ENCODE results near the gene PRR13. TPM values are rescaled to one million over a fixed set of nuclear protein-coding genes. Genes with fewer than 3 reads are reported as not detected.

The PRR13 gene
- total RNA-seq, 4 donors from 2014 or later = 175 to 307 (median 261) TPM

DNA sequence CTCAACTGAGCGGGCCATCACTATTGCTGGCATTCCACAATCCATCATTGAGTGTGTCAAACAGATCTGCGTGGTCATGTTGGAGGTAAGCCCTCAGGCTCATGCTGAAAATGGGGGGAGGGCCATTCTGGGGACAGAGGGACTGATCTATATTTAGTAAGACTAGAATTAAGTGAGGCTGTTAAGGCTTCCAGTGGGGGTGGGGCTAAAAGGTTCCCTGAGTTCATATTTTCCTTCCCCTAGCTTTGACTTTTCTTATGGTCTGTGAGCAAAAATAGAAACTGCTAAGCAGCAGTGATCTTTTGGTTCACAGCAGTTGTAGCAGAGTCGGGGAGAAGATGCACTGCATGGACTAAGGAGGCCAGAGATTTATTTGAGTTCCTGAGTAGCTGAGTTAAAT lies 19.5 kb downstream of the PRR13 start:
- H3K27ac ChIP-seq = no peak overlapping the region
- no peaks in the 10 kb centered on the region for H3K9me3 ChIP-seq
- peaks cover 1 to 98% (median 52%) of the 10 kb centered on the region in 4 donors for H3K36me3 ChIP-seq
- peaks cover 0 to 3% (median 0%) of the 10 kb centered on the region in 4 donors for H3K4me1 ChIP-seq
- in situ Hi-C loops (cut with MboI; ENCODE audit: low pct_ligation_motif_present in 1 of 4, low pct_unique_long_range_greater_than_20kb in 1 of 4, low sequenced_read_pairs in 3 of 4) = no loop called here
- intact Hi-C loops (cut with DNase I; ENCODE audit: low total_unique reads) = no loop called here
- H3K4me3 ChIP-seq = no peak overlapping the region
- H3K27me3 ChIP-seq = no peaks in the 10 kb centered on the region
- TF ChIP-seq POLR2AphosphoS5 (IDR thresholded peaks at IDR 0.05) = no peak
- no peak for TF ChIP-seq POLR2A (IDR thresholded peaks at IDR 0.05)
- TF ChIP-seq EP300 (IDR thresholded peaks at IDR 0.05; ENCODE audit: low read depth) = no peak
- no peak for DNase-seq
- 80 to 100% methylated on average over 1 to 3 of the region's 3 CpGs for WGBS, 2 donors (ENCODE audit: low coverage in 1 of 2)

GRCh38 chr12:53461591-53461990 lies 20.1 kb downstream of the PRR13 start:
- Histone ChIP-seq H3K36me3 (peaks cover 1 to 98% (median 52%) of the 10 kb centered on the region in 4 donors), H3K4me3 (no peak overlapping the region), H3K4me1 (peaks cover 0 to 3% (median 0%) of the 10 kb centered on the region in 4 donors), H3K9me3 (no peaks in the 10 kb centered on the region), H3K27ac (no peak overlapping the region), H3K27me3 (no peaks in the 10 kb centered on the region)
- intact Hi-C loops (cut with DNase I; ENCODE audit: low total_unique reads) = no loop called here
- DNase-seq = no peak
- 86 to 90% methylated on average over 3 to 8 of the region's 8 CpGs for WGBS, 2 donors (ENCODE audit: low coverage in 1 of 2)
- no peak for TF ChIP-seq POLR2A (IDR thresholded peaks at IDR 0.05)
- TF ChIP-seq POLR2AphosphoS5 (IDR thresholded peaks at IDR 0.05) = no peak
- no peak for TF ChIP-seq CTCF (IDR thresholded peaks at IDR 0.05)
- TF ChIP-seq EP300 (IDR thresholded peaks at IDR 0.05; ENCODE audit: low read depth) = no peak
- in situ Hi-C loops (cut with MboI; ENCODE audit: low pct_ligation_motif_present in 1 of 4, low pct_unique_long_range_greater_than_20kb in 1 of 4, low sequenced_read_pairs in 3 of 4) = no loop called here

- Histone ChIP-seq H3K9me3 (no peaks in the 10 kb centered on the region), H3K27ac (no peak overlapping the region), H3K4me1 (peaks cover 0 to 3% (median 0%) of the 10 kb centered on the region in 4 donors), H3K27me3 (no peaks in the 10 kb centered on the region), H3K36me3 (peaks cover 1 to 98% (median 51%) of the 10 kb centered on the region in 4 donors), H3K4me3 (no peak overlapping the region)
- in situ Hi-C loops (cut with MboI; ENCODE audit: low pct_ligation_motif_present in 1 of 4, low pct_unique_long_range_greater_than_20kb in 1 of 4, low sequenced_read_pairs in 3 of 4) = no loop called here
- no peak for DNase-seq
- intact Hi-C loops (cut with DNase I; ENCODE audit: low total_unique reads) = no loop called here
- TF ChIP-seq POLR2AphosphoS5 (IDR thresholded peaks at IDR 0.05) (no peak), EP300 (IDR thresholded peaks at IDR 0.05; ENCODE audit: low read depth) (no peak), CTCF (IDR thresholded peaks at IDR 0.05) (no peak), POLR2A (IDR thresholded peaks at IDR 0.05) (no peak)
- 60 to 69% methylated on average over 2 to 3 of the region's 3 CpGs for WGBS, 2 donors (ENCODE audit: low coverage in 1 of 2)
These were observed 21.4 kb downstream of the PRR13 start for GRCh38 chr12:53462935-53463334.

GRCh38 chr12:53463802-53464560 lies 22.4 kb downstream of the PRR13 start:
- no peak for DNase-seq
- WGBS, 2 donors (ENCODE audit: low coverage in 1 of 2) = 55 to 61% methylated on average over 4 to 5 of the region's 5 CpGs
- no peak overlapping the region for H3K27ac ChIP-seq
- no peaks in the 10 kb centered on the region for H3K27me3 ChIP-seq
- H3K4me3 ChIP-seq = no peak overlapping the region
- H3K36me3 ChIP-seq = peaks cover 1 to 99% (median 51%) of the 10 kb centered on the region in 4 donors
- intact Hi-C loops (cut with DNase I; ENCODE audit: low total_unique reads) (no loop called here), in situ Hi-C loops (cut with MboI; ENCODE audit: low pct_ligation_motif_present in 1 of 4, low pct_unique_long_range_greater_than_20kb in 1 of 4, low sequenced_read_pairs in 3 of 4) (no loop called here)
- H3K4me1 ChIP-seq = peaks cover 0 to 3% (median 0%) of the 10 kb centered on the region in 4 donors
- no peak for TF ChIP-seq POLR2AphosphoS5 (IDR thresholded peaks at IDR 0.05)
- no peak for TF ChIP-seq EP300 (IDR thresholded peaks at IDR 0.05; ENCODE audit: low read depth)
- no peak for TF ChIP-seq CTCF (IDR thresholded peaks at IDR 0.05)
- no peaks in the 10 kb centered on the region for H3K9me3 ChIP-seq

Measured in transverse colon (tissue), 4 donors.